Measurements from ENCODE around the gene PIGC.

The PIGC gene

DNA sequence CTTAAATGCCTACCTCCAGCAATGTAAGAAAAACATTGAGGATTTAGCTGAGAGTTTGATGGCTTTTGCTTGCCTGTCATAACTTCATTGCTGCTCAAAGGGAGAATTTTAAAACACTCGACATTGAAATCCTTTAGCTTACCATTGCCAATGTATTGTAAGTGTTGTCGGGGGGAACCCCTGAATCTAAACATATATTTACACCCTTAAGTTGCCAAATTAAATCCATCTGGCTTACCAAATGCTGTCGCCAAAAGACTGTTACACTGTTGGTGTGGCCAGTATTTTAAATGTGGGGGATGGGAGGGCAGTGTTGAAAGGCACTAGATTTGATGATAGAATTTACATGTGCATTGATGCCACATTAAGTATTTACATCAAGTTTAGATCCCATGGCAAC, 48.3 kb downstream of the PIGC start:
- no peak for TF ChIP-seq ZFX (IDR thresholded peaks at IDR 0.05; ENCODE audit: borderline replicate concordance)
- TF ChIP-seq, protein P1, sequence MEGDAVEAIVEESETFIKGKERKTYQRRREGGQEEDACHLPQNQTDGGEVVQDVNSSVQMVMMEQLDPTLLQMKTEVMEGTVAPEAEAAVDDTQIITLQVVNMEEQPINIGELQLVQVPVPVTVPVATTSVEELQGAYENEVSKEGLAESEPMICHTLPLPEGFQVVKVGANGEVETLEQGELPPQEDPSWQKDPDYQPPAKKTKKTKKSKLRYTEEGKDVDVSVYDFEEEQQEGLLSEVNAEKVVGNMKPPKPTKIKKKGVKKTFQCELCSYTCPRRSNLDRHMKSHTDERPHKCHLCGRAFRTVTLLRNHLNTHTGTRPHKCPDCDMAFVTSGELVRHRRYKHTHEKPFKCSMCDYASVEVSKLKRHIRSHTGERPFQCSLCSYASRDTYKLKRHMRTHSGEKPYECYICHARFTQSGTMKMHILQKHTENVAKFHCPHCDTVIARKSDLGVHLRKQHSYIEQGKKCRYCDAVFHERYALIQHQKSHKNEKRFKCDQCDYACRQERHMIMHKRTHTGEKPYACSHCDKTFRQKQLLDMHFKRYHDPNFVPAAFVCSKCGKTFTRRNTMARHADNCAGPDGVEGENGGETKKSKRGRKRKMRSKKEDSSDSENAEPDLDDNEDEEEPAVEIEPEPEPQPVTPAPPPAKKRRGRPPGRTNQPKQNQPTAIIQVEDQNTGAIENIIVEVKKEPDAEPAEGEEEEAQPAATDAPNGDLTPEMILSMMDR (IDR thresholded peaks at IDR 0.05) = no peak
- H3K27ac ChIP-seq = no peak overlapping the region

- H3K27ac ChIP-seq = no peak overlapping the region
- TF ChIP-seq, protein P1 (IDR thresholded peaks at IDR 0.05) = no peak
- TF ChIP-seq ZFX (IDR thresholded peaks at IDR 0.05; ENCODE audit: borderline replicate concordance) = no peak
These were observed 49.1 kb downstream of the PIGC start for GRCh38 chr1:172394811-172395210.

DNA sequence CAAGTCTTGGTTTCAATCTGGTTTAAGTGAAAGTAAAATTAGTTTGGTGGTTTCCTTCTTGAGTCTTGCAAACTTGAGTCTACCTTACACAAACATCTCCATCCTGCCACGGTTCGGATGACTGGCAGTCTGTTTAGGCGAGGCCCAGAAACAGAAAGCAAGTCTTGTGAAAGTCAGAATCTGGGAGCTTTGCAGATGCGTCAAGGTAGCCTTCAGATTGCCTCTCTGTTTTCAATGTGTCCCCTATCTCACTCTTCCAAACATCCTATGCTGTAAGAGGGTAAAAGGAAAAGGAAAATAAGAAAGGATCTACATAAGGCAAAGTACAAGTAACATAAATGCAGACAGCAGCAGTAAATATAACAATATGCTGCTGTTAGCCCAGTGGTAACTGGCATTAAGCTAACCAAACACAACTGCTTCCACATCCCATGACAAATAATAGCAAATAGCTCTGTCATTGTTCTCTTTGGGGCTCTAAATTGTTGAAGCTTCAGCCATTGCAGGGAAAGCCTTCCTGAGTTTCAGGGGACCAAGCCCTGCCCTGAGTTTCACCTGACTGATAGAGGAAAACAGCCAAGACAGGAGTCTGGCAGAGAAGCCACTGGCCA, 49.6 kb downstream of the PIGC start:
- TF ChIP-seq, protein P1 (IDR thresholded peaks at IDR 0.05) = no peak
- no peak for TF ChIP-seq ZFX (IDR thresholded peaks at IDR 0.05; ENCODE audit: borderline replicate concordance)
- no peak overlapping the region for H3K27ac ChIP-seq

DNA sequence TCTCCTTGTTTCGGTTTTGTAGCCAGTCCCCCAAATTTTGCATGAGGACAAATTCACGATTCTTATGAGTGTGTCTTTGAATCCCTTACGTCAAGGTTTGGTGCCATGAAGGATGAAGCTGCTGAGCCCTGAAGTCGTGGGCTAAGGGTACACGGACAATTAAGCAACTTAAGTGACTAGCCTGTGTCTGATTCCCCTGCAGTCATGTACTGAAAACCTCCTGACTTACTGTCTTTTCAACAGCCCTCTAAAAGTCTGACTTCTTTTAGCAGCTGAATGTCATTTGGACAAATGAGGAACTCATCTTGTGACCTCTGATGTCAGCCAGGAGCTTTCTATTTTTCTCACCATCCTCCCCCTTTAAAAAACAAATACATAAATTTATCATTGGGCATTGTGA, 50.5 kb downstream of the PIGC start:
- no peak for TF ChIP-seq ZFX (IDR thresholded peaks at IDR 0.05; ENCODE audit: borderline replicate concordance)
- TF ChIP-seq, protein P1 (IDR thresholded peaks at IDR 0.05) = no peak
- no peak overlapping the region for H3K27ac ChIP-seq

DNA sequence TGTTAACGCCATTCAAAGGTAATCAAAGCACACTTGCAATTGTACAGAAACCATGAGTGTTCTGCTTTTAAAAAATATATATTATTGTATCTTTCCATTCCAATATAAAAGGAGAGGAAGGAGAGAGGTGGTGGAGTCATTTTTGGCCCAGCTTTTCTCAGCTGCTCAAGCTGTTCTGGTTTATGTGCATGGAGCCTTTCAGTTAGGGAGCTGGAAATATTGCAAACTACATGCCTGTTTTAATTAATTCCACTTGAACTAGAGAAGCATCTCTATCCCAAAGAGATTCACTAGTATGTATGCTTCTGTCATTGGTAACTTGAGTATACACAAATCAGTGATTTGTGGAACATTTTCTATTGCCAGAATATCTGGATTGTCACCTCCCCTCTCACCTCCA, 51.9 kb downstream of the PIGC start:
- TF ChIP-seq, protein P1 (IDR thresholded peaks at IDR 0.05) = no peak

More for the DNA sequence above, 51.9 kb downstream of the PIGC start:
- no peak overlapping the region for H3K27ac ChIP-seq
